A673 (cell line): ENCODE data around the gene MON2. TPM values are rescaled to one million over a fixed set of nuclear protein-coding genes. Genes with fewer than 3 reads are reported as not detected.
"Not testable (repeated sequence)": the region's sequence is repeated elsewhere in the genome, so short reads cannot be mapped to it uniquely, and the experiment has no call there.

ENCODE experiments used
- BruUV-seq: library from RNA; stranded (reverse); fragments of 400-500 nt; replicated peaks from 2 replicates; lab custom pipeline; 2021; lab: Mats Ljungman, UMichigan
- CTCF ChIA-PET: fragments of 300-600 bp; sonication (Branson Sonifier 250); formaldehyde crosslinking; loops from one replicate; lab custom pipeline; 2022; ENCODE audit warnings: antibody characterized with exemption; lab: Charles Lee
- POLR2A ChIA-PET: fragments of 300-600 bp; sonication (Branson Sonifier 250); formaldehyde crosslinking; loops from one replicate; lab custom pipeline; 2022; ENCODE audit warnings: antibody characterized with exemption; ENCODE audit not compliant: low non-redundant PET; lab: Charles Lee
- DNase-seq: peaks from one replicate; pipeline ENCODE4 v3.0.0-alpha.2; 2015; ENCODE audit warnings: low spot score
- H3K27ac ChIP-seq: fragments of 200-600 bp; sonication (generic); 2 replicates; pipeline ENCODE4 v1.5.1; 2016; ENCODE audit warnings: mixed run types, low read depth, mild to moderate bottlenecking, mixed read lengths, antibody characterized with exemption, low read length; ENCODE audit not compliant: poor library complexity, severe bottlenecking
- H3K27me3 ChIP-seq: fragments of 200-600 bp; sonication (generic); replicated peaks from 2 replicates; pipeline ENCODE4 v1.6.1; 2017; ENCODE audit warnings: mixed run types, low read depth, mild to moderate bottlenecking, mixed read lengths, antibody characterized with exemption, low read length; ENCODE audit not compliant: insufficient read depth, poor library complexity
- H3K36me3 ChIP-seq: fragments of 200-600 bp; sonication (generic); 2 replicates; pipeline ENCODE4 v1.6.1; 2016; ENCODE audit warnings: mixed run types, mild to moderate bottlenecking, mixed read lengths, antibody characterized with exemption, low read length; ENCODE audit not compliant: insufficient read depth, poor library complexity, severe bottlenecking
- H3K4me1 ChIP-seq: fragments of 200-600 bp; sonication (generic); 2 replicates; pipeline ENCODE4 v1.6.1; 2017; ENCODE audit warnings: mixed run types, mild to moderate bottlenecking, mixed read lengths, antibody characterized with exemption, low read length; ENCODE audit not compliant: insufficient read depth, poor library complexity, severe bottlenecking
- H3K4me3 ChIP-seq: fragments of 200-600 bp; sonication (generic); 2 replicates; pipeline ENCODE4 v1.5.1; 2016; ENCODE audit warnings: low read depth, mixed run types, mild to moderate bottlenecking, mixed read lengths, low read length; ENCODE audit not compliant: poor library complexity, severe bottlenecking
- H3K9me3 ChIP-seq: fragments of 200-600 bp; sonication (generic); 2 replicates; pipeline ENCODE4 v1.6.1; 2016; ENCODE audit warnings: mixed run types, low read depth, mild to moderate bottlenecking, mixed read lengths, antibody characterized with exemption, low read length; ENCODE audit not compliant: poor library complexity, severe bottlenecking
- EZH2 ChIP-seq: fragments of 200-600 bp; sonication (generic); IDR thresholded peaks from 2 replicates; pipeline ENCODE4 v1.6.1; 2017; ENCODE audit warnings: borderline replicate concordance, low read depth, mild to moderate bottlenecking, mixed read lengths, antibody characterized with exemption, low read length; ENCODE audit not compliant: poor library complexity, severe bottlenecking
- intact Hi-C: fragments of 100-400 bp; cut with micrococcal nuclease; formaldehyde crosslinking; loops from one replicate; pipeline ENCODE4 v1.10.0; 2022; ENCODE audit not compliant: unreplicated experiment
- total RNA-seq: library from RNA; stranded (reverse); gene quantifications from 2 replicates; pipeline ENCODE4 v1.2.3, GENCODE V29; 2021
- TF ChIP-seq, protein P1 (sequence below): fragments of 300-800, 200-600 bp; sonication (generic); conservative IDR thresholded peaks from 2 replicates; pipeline ENCODE4 v1.5.1; 2017; ENCODE audit warnings: low read depth, mild to moderate bottlenecking, antibody characterized with exemption, low read length, moderate library complexity, mixed read lengths

Gene MON2
- total RNA-seq, 1 experiment from 2014 or later: 36.0 TPM

DNA sequence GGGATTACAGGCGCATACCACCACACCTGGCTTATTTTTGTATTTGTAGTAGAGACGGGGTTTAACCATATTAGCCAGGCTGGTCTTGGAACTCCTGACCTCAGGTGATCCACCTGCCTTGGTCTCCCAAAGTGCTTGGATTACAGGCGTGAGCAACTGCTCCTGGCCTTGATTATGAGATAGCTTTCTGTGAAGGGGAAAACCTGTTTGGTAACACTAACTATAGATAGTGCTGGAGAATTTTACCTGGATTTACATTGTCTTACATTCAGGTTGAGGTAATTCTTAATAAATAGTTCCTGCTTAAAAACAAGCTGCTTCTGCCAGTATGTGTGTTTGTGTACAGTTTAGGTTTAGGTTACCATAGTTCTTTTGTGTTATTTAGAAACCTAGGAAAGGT lies 77.1 kb downstream of the MON2 start:
- Histone ChIP-seq H3K4me3 (no peak overlapping the region), H3K27ac (no peak overlapping the region), H3K27me3 (no peaks in the 10 kb centered on the region), H3K36me3 (peaks cover 17% of the 10 kb centered on the region), H3K9me3 (no peaks in the 10 kb centered on the region), H3K4me1 (no peaks in the 10 kb centered on the region)
- ChIA-PET POLR2A (no interaction called here), CTCF (no interaction called here)
- DNase-seq: no peak
- TF ChIP-seq, protein P1, sequence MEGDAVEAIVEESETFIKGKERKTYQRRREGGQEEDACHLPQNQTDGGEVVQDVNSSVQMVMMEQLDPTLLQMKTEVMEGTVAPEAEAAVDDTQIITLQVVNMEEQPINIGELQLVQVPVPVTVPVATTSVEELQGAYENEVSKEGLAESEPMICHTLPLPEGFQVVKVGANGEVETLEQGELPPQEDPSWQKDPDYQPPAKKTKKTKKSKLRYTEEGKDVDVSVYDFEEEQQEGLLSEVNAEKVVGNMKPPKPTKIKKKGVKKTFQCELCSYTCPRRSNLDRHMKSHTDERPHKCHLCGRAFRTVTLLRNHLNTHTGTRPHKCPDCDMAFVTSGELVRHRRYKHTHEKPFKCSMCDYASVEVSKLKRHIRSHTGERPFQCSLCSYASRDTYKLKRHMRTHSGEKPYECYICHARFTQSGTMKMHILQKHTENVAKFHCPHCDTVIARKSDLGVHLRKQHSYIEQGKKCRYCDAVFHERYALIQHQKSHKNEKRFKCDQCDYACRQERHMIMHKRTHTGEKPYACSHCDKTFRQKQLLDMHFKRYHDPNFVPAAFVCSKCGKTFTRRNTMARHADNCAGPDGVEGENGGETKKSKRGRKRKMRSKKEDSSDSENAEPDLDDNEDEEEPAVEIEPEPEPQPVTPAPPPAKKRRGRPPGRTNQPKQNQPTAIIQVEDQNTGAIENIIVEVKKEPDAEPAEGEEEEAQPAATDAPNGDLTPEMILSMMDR: no peak
- intact Hi-C loops: no loop called here
- no TSS peak for BruUV-seq

GRCh38 chr12:62552906-62553556 lies 86.4 kb downstream of the MON2 start:
- Histone ChIP-seq H3K4me3 (no peak overlapping the region), H3K4me1 (no peaks in the 10 kb centered on the region), H3K27ac (no peak overlapping the region), H3K27me3 (no peaks in the 10 kb centered on the region), H3K36me3 (no peaks in the 10 kb centered on the region), H3K9me3 (no peaks in the 10 kb centered on the region)
- intact Hi-C loops: no loop called here
- CTCF ChIA-PET: no interaction called here
- no peak for DNase-seq
- TF ChIP-seq, protein P1: no peak
- TF ChIP-seq EZH2: no peak
- POLR2A ChIA-PET: no interaction called here
- BruUV-seq: no TSS peak

DNA sequence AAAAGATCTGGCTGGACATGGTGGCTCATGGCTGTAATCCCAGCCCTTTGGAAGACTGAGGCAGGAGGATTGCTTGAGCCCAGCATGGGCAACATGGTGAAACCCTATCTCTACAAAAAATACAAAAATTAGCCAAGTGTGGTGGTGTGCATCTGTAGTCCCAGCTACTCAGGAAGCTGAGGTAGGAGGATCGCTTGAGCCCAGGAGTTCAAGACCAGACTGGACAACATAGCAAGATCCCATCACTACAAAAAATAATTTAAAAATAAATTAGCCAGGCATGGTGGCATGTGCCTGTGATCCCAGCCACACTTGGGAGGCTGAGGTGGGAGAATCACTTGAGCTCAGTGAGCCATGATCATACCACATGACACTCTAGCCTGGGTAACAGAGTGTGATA lies 92.7 kb downstream of the MON2 start:
- H3K9me3 ChIP-seq, CTCF ChIA-PET, H3K36me3 ChIP-seq, H3K27ac ChIP-seq, H3K4me3 ChIP-seq, BruUV-seq, DNase-seq, H3K27me3 ChIP-seq, H3K4me1 ChIP-seq, intact Hi-C loops, POLR2A ChIA-PET: not testable (repeated sequence)

DNA sequence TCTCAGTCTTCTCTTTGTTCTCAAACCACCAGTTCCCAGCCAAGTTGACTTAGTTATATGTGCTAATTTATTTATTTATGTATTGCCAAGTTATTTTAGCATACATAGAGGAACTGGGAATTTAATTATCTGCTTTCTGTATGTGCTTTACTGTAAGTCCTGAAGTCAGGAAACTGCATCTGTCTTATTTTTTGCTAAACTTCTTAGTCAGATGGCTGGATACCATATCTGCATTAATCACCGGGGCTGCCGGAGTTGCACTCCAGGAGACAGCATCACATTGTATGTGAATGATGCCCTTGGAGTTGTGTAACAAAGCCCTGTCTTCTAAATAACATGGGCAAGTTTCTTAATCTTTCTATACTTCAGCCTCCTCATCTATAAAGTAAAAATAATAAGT lies 96.2 kb downstream of the MON2 start:
- no TSS peak for BruUV-seq
- Histone ChIP-seq H3K4me3 (no peak overlapping the region), H3K4me1 (no peaks in the 10 kb centered on the region), H3K36me3 (peaks cover 9% of the 10 kb centered on the region), H3K9me3 (no peaks in the 10 kb centered on the region), H3K27ac (no peak overlapping the region), H3K27me3 (no peaks in the 10 kb centered on the region)
- POLR2A ChIA-PET: no interaction called here
- CTCF ChIA-PET: no interaction called here
- no peak for DNase-seq
- TF ChIP-seq, protein P1: no peak
- no peak for TF ChIP-seq EZH2
- intact Hi-C loops: no loop called here
